ENCODE data around the gene ETHE1. TPM values are rescaled to one million over a fixed set of nuclear protein-coding genes. Genes with fewer than 3 reads are reported as not detected.

Gene ETHE1
- total and polyA plus RNA-seq, 3 experiments from 2014 or later = 34.4 to 77.0 (median 42.3) TPM

DNA sequence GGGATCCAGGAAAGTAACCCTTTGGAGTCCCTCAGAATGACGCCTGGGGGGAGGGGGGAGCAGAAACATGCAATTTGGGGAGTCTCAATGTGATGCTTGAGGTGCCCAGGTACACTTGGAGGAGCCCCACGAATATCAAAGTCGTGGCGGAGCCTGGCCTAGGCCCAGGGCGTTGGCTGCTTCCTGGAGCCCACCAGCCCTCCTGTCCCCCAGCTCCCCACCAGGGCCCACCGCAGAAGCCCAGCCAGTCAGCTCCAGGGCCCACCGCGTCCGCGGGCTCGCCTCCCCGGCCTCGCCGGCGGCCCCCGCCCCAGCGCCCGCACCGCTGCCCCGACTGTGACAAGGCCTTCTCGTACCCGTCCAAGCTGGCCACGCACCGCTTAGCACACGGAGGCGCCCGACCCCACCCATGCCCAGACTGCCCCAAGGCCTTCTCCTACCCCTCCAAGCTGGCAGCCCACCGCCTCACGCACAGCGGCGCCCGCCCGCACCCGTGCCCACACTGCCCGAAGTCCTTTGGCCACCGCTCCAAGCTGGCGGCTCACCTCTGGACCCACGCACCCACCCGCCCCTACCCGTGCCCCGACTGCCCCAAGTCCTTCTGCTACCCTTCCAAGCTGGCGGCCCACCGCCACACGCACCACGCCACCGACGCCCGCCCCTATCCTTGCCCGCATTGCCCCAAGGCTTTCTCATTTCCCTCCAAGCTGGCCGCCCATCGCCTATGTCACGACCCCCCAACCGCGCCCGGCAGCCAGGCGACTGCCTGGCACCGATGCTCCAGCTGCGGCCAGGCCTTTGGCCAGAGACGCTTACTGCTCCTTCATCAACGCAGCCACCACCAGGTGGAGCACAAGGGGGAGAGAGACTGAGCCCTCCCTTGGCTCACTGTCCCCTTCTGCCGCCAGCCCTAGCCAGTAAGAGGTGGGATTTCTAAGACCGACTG is 8.1 kb upstream of the ETHE1 start:
- Mint-ChIP-seq H3K9me3 (peaks cover 0 to 6% (median 3%) of the 10 kb centered on the region in 5 donors), H3K27ac (peak overlapping the region in 6 of 8 donors; percentile 43 to 91 (median 64)), H3K4me1 (peaks cover 17 to 22% (median 21%) of the 10 kb centered on the region in 3 donors), H3K4me3 (peak overlapping the region in 5 of 7 donors; percentile 19 to 87 (median 42)), H3K36me3 (peaks cover 11 to 35% (median 17%) of the 10 kb centered on the region in 3 donors), H3K27me3 (no peaks in the 10 kb centered on the region)
- H3K27ac ChIP-seq (ENCODE audit: low read depth, low read length) = no peak overlapping the region
- ChIA-PET POLR2A (interaction anchor here (1.3 to 1.4 kb wide), 2 partner anchors 59 to 96 kb away, joined by 4 read pairs; no protein-coding TSS in a partner anchor), CTCF (interaction anchor here (1.2 to 6.1 kb wide), 4 partner anchors 9 to 60 kb away, joined by 3 to 50 read pairs (median 22); partner anchors contain the start of genes IRGQ and ZNF576)
- peaks cover 6% of the 10 kb centered on the region for H3K36me3 ChIP-seq (ENCODE audit: insufficient read depth, low read length)
- peaks cover 5% of the 10 kb centered on the region for H3K9me3 ChIP-seq (ENCODE audit: low read length)
- DNase-seq = peak in 2 of 5 donors; percentile 12 to 57
- no peak overlapping the region for H3K4me3 ChIP-seq (ENCODE audit: low read length)
- no peaks in the 10 kb centered on the region for H3K27me3 ChIP-seq (ENCODE audit: insufficient read depth, low read length, poor library complexity, severe bottlenecking)
- H3K4me1 ChIP-seq (ENCODE audit: insufficient read depth, low read length) = peaks cover 8% of the 10 kb centered on the region

DNA sequence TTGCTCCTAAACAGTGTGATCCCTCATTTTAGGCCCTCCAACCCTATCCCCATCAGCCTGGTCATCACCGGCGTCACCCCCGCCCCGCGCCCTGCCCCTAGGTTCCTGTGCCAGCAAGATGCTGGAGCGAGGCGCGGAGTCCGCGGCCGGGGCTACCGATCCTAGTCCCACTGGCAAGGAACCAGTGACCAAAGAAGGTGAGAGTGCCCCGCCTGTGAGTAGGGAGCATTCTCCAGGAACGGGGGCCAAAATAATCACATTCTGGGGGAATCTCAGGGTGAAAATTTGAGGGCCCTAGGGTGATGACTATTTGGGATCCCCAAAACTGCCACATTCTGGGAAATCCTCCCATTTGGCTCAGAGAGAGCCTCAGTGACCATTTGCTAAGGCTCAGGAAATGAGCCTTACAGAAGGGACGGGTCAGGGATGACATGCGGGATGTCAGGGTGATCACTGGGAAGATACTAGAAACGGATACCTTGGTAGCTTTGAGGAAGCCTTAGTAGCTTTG is 7.4 kb upstream of the ETHE1 start:
- Mint-ChIP-seq H3K9me3 (peaks cover 0 to 4% (median 3%) of the 10 kb centered on the region in 5 donors), H3K4me1 (peaks cover 17 to 22% (median 21%) of the 10 kb centered on the region in 3 donors), H3K27ac (peak overlapping the region; percentile 77 to 99 (median 94)), H3K4me3 (peak overlapping the region; percentile 87 to 99 (median 92)), H3K36me3 (peaks cover 10 to 30% (median 13%) of the 10 kb centered on the region in 3 donors), H3K27me3 (no peaks in the 10 kb centered on the region)
- POLR2A ChIA-PET = interaction anchor here (1.3 to 1.9 kb wide), 5 partner anchors 21 to 95 kb away, joined by 4 to 7 read pairs (median 5); partner anchors contain the start of genes IRGQ and ZNF576
- Histone ChIP-seq H3K27me3 (ENCODE audit: insufficient read depth, low read length, poor library complexity, severe bottlenecking) (no peaks in the 10 kb centered on the region), H3K9me3 (ENCODE audit: low read length) (peaks cover 5% of the 10 kb centered on the region), H3K4me3 (ENCODE audit: low read length) (peak overlapping the region; percentile 98), H3K27ac (ENCODE audit: low read depth, low read length) (no peak overlapping the region), H3K4me1 (ENCODE audit: insufficient read depth, low read length) (peaks cover 8% of the 10 kb centered on the region), H3K36me3 (ENCODE audit: insufficient read depth, low read length) (peaks cover 5% of the 10 kb centered on the region)
- no peak for DNase-seq
- CTCF ChIA-PET = interaction anchor here (1.2 to 6.1 kb wide), 3 partner anchors 14 to 61 kb away, joined by 7 to 50 read pairs (median 36); partner anchors contain the start of genes IRGQ and ZNF576

DNA sequence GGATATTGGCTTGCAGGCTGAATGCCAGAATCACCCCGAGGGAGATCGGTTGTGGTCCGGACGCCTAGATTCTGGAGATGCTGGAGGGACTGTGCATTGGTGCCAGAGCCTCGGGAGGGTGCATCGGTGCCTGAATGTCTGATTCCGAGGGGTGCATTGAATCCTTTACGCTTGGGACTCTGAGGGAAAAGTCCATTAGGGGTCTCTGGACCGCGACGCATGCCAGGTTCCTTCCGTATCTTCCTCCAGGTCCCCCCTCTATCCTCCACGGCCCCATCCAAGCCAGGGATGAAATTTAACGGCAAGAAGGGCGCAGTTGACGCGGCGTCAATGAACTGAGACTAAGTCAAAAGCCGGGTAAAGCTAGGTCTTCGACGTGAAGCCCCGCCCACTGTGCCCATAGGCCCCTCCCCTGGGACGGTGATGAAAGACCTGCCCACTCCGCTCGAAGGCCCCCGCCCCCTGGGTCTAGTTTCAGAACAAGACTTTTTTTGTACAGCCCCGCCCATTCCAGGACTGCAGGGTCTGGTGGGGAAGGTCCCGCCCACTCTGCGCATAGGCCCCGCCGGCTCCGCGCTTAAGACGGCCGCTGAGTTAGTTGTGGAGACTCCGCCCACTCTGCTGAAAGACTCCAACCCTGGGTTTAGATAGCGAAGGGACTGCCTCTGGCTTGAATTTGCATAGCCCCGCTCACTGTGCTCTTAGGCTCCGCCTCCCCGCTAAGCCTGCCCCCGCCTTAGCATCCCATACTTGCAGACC is 6.7 kb upstream of the ETHE1 start:
- H3K4me3 Mint-ChIP-seq = peak overlapping the region; percentile 87 to 99 (median 92)
- Histone ChIP-seq H3K9me3 (ENCODE audit: low read length) (no peaks in the 10 kb centered on the region), H3K4me1 (ENCODE audit: insufficient read depth, low read length) (peaks cover 8% of the 10 kb centered on the region), H3K27ac (ENCODE audit: low read depth, low read length) (peak overlapping the region; percentile 79), H3K36me3 (ENCODE audit: insufficient read depth, low read length) (no peaks in the 10 kb centered on the region), H3K4me3 (ENCODE audit: low read length) (peak overlapping the region; percentile 98), H3K27me3 (ENCODE audit: insufficient read depth, low read length, poor library complexity, severe bottlenecking) (no peaks in the 10 kb centered on the region)
- ChIA-PET POLR2A (interaction anchor here (0.6 to 1.9 kb wide), 6 partner anchors 9 to 135 kb away, joined by 3 to 8 read pairs (median 6); partner anchors contain the start of genes IRGQ and ZNF576), CTCF (interaction anchor here (1.0 to 6.1 kb wide), 9 partner anchors 14 to 87 kb away, joined by 3 to 50 read pairs (median 5); partner anchors contain the start of genes IRGQ and ZNF576)
- H3K36me3 Mint-ChIP-seq = peaks cover 5 to 23% (median 6%) of the 10 kb centered on the region in 3 donors
- peak; percentile 91 to 95 (median 92) for DNase-seq
- peaks cover 17 to 22% (median 21%) of the 10 kb centered on the region in 3 donors for H3K4me1 Mint-ChIP-seq
- peak overlapping the region; percentile 87 to 99 (median 94) for H3K27ac Mint-ChIP-seq
- peaks cover 0 to 4% (median 2%) of the 10 kb centered on the region in 5 donors for H3K9me3 Mint-ChIP-seq
- H3K27me3 Mint-ChIP-seq = no peaks in the 10 kb centered on the region

DNA sequence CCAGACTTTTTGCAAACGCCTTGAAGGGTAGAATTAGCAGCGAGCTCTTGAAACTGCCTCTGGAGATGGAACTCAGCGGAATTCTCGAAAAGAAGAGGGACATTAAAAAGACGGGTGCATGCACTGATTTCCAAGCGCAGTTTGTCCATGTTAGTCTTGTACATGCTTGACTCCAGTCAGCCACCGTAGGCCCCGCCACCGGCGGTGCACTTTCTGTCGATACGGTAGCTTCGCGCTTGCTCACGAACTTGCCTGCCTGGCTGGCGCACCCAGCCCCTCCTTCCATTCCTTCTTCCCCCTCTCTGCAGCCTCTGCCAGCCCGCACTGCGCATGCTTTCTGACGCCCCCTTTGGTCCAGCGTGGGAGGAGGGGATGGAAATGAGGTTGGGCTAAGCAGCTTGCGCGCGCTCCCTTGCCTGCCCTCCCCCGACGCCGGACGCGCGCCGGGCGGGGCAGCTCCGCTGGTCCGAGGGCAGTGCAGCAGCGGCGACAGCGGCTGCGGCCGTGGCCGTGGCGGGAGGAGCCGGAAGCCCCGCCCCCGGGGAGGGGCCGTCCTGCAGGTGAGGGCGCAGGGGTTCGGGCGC is 6.1 kb upstream of the ETHE1 start, which contains the start of gene ZNF575:
Gene ZNF575, plus strand, starts transcription at position 227 of the 584 bp plus-strand sequence. CDS start 1,235 bp downstream, outside the sequence.
- Mint-ChIP-seq H3K4me3 (peak within 1 kb of the TSS; percentile 87 to 99 (median 92)), H3K9me3 (peaks cover 0 to 2% (median 0%) of the 10 kb centered on the region in 5 donors), H3K4me1 (peaks cover 18 to 22% (median 21%) of the 10 kb centered on the region in 3 donors), H3K27ac (peak within 1 kb of the TSS; percentile 89 to 99 (median 96)), H3K36me3 (peaks cover 0 to 16% (median 0%) of the 10 kb centered on the region in 3 donors), H3K27me3 (no peaks in the 10 kb centered on the region)
- Histone ChIP-seq H3K4me1 (ENCODE audit: insufficient read depth, low read length) (peaks cover 8% of the 10 kb centered on the region), H3K27me3 (ENCODE audit: insufficient read depth, low read length, poor library complexity, severe bottlenecking) (no peaks in the 10 kb centered on the region), H3K9me3 (ENCODE audit: low read length) (no peaks in the 10 kb centered on the region), H3K27ac (ENCODE audit: low read depth, low read length) (peak within 1 kb of the TSS; percentile 79), H3K4me3 (ENCODE audit: low read length) (peak within 1 kb of the TSS; percentile 98), H3K36me3 (ENCODE audit: insufficient read depth, low read length) (no peaks in the 10 kb centered on the region)
- ChIA-PET POLR2A (interaction anchor here (0.6 to 1.9 kb wide), 9 partner anchors 9 to 135 kb away, joined by 3 to 8 read pairs (median 4); partner anchors contain the start of genes IRGQ, PHLDB3 and ZNF576), CTCF (interaction anchor here (0.8 to 6.1 kb wide), 9 partner anchors 14 to 135 kb away, joined by 3 to 50 read pairs (median 4); partner anchors contain the start of genes IRGQ and ZNF576)
- DNase-seq = peak; percentile 70 to 89 (median 81)

DNA sequence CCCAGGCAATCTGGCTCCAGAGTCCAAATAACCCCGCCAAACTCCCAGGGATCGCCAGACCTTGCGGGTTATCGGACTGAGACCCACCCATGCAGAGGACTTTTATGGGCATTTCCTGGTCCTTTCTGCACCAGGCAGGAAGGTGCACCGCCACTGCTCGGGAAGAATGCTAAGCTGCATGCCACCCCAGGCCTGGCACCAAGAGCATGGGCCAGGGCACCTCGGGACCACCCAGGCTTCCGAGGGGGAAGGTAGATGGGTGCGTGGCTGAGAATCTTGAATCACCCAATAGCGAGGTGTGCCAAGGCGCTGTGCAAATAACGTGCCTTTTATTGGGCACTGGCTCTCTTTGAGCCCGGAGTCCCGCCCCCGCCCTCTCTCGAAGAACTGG is 5.6 kb upstream of the ETHE1 start:
- peaks cover 0 to 2% (median 0%) of the 10 kb centered on the region in 5 donors for H3K9me3 Mint-ChIP-seq
- peak overlapping the region; percentile 87 to 96 (median 92) for H3K4me3 Mint-ChIP-seq
- H3K27me3 Mint-ChIP-seq = no peaks in the 10 kb centered on the region
- H3K36me3 Mint-ChIP-seq = peaks cover 0 to 14% (median 0%) of the 10 kb centered on the region in 3 donors
- Histone ChIP-seq H3K4me3 (ENCODE audit: low read length) (peak overlapping the region; percentile 98), H3K27ac (ENCODE audit: low read depth, low read length) (peak overlapping the region; percentile 79), H3K36me3 (ENCODE audit: insufficient read depth, low read length) (no peaks in the 10 kb centered on the region), H3K4me1 (ENCODE audit: insufficient read depth, low read length) (peaks cover 8% of the 10 kb centered on the region), H3K27me3 (ENCODE audit: insufficient read depth, low read length, poor library complexity, severe bottlenecking) (no peaks in the 10 kb centered on the region), H3K9me3 (ENCODE audit: low read length) (no peaks in the 10 kb centered on the region)
- POLR2A ChIA-PET = interaction anchor here (0.6 to 1.9 kb wide), 8 partner anchors 10 to 136 kb away, joined by 3 to 8 read pairs (median 4); partner anchors contain the start of genes IRGQ, PHLDB3 and ZNF576
- peak in 1 of 5 donors; percentile 26 for DNase-seq
- H3K27ac Mint-ChIP-seq = peak overlapping the region; percentile 86 to 95 (median 91)
- CTCF ChIA-PET = interaction anchor here (0.8 to 6.1 kb wide), 9 partner anchors 13 to 136 kb away, joined by 3 to 50 read pairs (median 4); partner anchors contain the start of genes IRGQ and ZNF576
- peaks cover 18 to 22% (median 21%) of the 10 kb centered on the region in 3 donors for H3K4me1 Mint-ChIP-seq

DNA sequence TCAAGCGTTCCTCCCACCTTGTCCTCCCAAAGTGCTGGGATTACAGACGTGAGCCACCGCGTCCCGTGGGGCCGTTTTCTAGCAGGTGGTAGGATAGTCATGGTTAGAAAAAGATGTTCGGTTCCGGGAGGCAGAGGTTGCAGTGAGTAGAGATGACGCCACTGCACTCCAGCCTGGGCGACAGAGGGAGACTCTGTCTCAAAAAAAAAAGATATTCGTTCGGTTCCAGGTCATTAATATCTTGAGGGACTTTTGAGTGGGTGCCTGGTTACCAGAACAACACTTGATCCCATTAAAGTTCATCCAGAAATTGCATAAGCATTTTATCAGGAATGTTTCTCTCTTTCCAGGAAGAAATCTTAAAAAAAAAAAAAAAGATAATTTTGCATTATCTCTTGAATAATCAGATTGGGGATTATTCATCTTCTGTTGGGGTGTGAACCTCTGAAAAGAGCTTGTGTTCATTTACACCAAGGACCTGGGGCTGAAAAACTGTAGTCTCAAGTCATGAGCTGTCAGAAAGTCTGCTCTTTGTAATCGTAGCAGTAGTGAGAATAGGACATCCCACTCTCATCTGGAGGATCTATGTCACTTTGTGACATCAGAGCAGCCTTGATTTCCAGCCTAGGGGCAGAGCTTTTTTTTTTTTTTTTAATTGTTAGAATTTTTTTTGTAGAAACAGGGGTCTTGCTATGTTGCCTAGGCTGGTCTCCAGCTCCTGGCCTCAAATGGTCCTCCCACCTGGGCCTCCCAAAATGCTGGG is 1.0 kb upstream of the ETHE1 start:
- POLR2A ChIA-PET = interaction anchor here (0.7 to 1.3 kb wide), 4 partner anchors 23 to 89 kb away, joined by 3 to 9 read pairs (median 4); partner anchors contain the start of genes IRGQ and ZNF576
- peak overlapping the region in 2 of 8 donors; percentile 11 to 73 for H3K27ac Mint-ChIP-seq
- Histone ChIP-seq H3K27me3 (ENCODE audit: insufficient read depth, low read length, poor library complexity, severe bottlenecking) (no peaks in the 10 kb centered on the region), H3K9me3 (ENCODE audit: low read length) (no peaks in the 10 kb centered on the region), H3K27ac (ENCODE audit: low read depth, low read length) (no peak overlapping the region), H3K4me3 (ENCODE audit: low read length) (no peak overlapping the region), H3K36me3 (ENCODE audit: insufficient read depth, low read length) (no peaks in the 10 kb centered on the region), H3K4me1 (ENCODE audit: insufficient read depth, low read length) (peaks cover 29% of the 10 kb centered on the region)
- peaks cover 0 to 11% (median 0%) of the 10 kb centered on the region in 3 donors for H3K36me3 Mint-ChIP-seq
- peak overlapping the region in 5 of 7 donors; percentile 3 to 76 (median 44) for H3K4me3 Mint-ChIP-seq
- H3K4me1 Mint-ChIP-seq = peaks cover 28 to 40% (median 39%) of the 10 kb centered on the region in 3 donors
- DNase-seq = no peak
- no peaks in the 10 kb centered on the region for H3K27me3 Mint-ChIP-seq
- CTCF ChIA-PET = interaction anchor here (1.3 to 12.3 kb wide), 5 partner anchors 8 to 124 kb away, joined by 3 to 316 read pairs (median 13); partner anchors contain the start of genes IRGQ and ZNF576
- no peaks in the 10 kb centered on the region for H3K9me3 Mint-ChIP-seq
